T47D (cell line): ENCODE results near the gene GPER1.
A peak's percentile ranks its signal among the peaks of the same experiment; 100 is the strongest.
"Not testable (repeated sequence)": the region's sequence is repeated elsewhere in the genome, so short reads cannot be mapped to it uniquely, and the experiment has no call there.

ENCODE experiments used
- DNase-seq, 2 experiments: peaks; one replicate each; pipeline versions ENCODE4 v3.0.0 to v3.0.0-alpha.2; 2011 to 2012; ENCODE audit warnings: low read depth in 1 of 2, low spot score in 1 of 2
- JUND ChIP-seq: IDR thresholded peaks from 2 replicates; pipeline ENCODE4 v1.6.1; 2012; ENCODE audit warnings: low read depth
- in situ Hi-C: cut with HindIII; loops from 2 replicates; pipeline ENCODE4 v1.10.0; 2016; ENCODE audit warnings: low sequenced_read_pairs, low pct_unique_long_range_greater_than_20kb

The GPER1 gene

GRCh38 chr7:1065585-1066241 is 22.2 kb upstream of the GPER1 start:
- no peak for TF ChIP-seq JUND
- in situ Hi-C loops, result no loop called here
- DNase-seq, result peak; percentile 87 to 100

- no peak for DNase-seq
- TF ChIP-seq JUND, result no peak
- in situ Hi-C loops, result no loop called here
Observed at GRCh38 chr7:1066242-1066588, 21.7 kb upstream of the GPER1 start.

- DNase-seq, result no peak
- no peak for TF ChIP-seq JUND
- in situ Hi-C loops, result no loop called here
Observed at GRCh38 chr7:1068013-1068412, 19.9 kb upstream of the GPER1 start.

- no peak for TF ChIP-seq JUND
- no peak for DNase-seq
- in situ Hi-C loops, result no loop called here
Observed at GRCh38 chr7:1068619-1069018, 19.3 kb upstream of the GPER1 start.

- TF ChIP-seq JUND, result no peak
- DNase-seq, result no peak
- in situ Hi-C loops, result no loop called here
Observed at GRCh38 chr7:1070544-1071011, 17.3 kb upstream of the GPER1 start.

- no peak for DNase-seq
- in situ Hi-C loops, result no loop called here
- TF ChIP-seq JUND, result no peak
Observed at GRCh38 chr7:1071731-1072254, 16.1 kb upstream of the GPER1 start.

GRCh38 chr7:1073142-1073977 is 14.6 kb upstream of the GPER1 start:
- no peak for DNase-seq
- in situ Hi-C loops, result no loop called here
- TF ChIP-seq JUND, result no peak

GRCh38 chr7:1074018-1074417 is 13.9 kb upstream of the GPER1 start:
- in situ Hi-C loops, DNase-seq: not testable (repeated sequence)

GRCh38 chr7:1074593-1075431 is 13.1 kb upstream of the GPER1 start:
- in situ Hi-C loops, result no loop called here
- DNase-seq, result no peak
- no peak for TF ChIP-seq JUND

- no peak for DNase-seq
- no peak for TF ChIP-seq JUND
- in situ Hi-C loops, result no loop called here
Observed at GRCh38 chr7:1076184-1077072, 11.5 kb upstream of the GPER1 start.

- no peak for TF ChIP-seq JUND
- in situ Hi-C loops, result no loop called here
Observed at GRCh38 chr7:1078519-1078918, 9.4 kb upstream of the GPER1 start.

GRCh38 chr7:1078985-1079384 is 8.9 kb upstream of the GPER1 start:
- TF ChIP-seq JUND, result no peak
- in situ Hi-C loops, result no loop called here
- DNase-seq, result no peak

More at GRCh38 chr7:1078519-1078918, 9.4 kb upstream of the GPER1 start:
- DNase-seq, result no peak
